Measurements from ENCODE around the gene SEMA3B. TPM values are rescaled to one million over a fixed set of nuclear protein-coding genes. Genes with fewer than 3 reads are reported as not detected.

The SEMA3B gene
- total and polyA plus RNA-seq, 2 donors (not counting 3 experiments of a cell fraction or from before 2014, with no cell fraction given), result 1.2 to 1.5 TPM

DNA sequence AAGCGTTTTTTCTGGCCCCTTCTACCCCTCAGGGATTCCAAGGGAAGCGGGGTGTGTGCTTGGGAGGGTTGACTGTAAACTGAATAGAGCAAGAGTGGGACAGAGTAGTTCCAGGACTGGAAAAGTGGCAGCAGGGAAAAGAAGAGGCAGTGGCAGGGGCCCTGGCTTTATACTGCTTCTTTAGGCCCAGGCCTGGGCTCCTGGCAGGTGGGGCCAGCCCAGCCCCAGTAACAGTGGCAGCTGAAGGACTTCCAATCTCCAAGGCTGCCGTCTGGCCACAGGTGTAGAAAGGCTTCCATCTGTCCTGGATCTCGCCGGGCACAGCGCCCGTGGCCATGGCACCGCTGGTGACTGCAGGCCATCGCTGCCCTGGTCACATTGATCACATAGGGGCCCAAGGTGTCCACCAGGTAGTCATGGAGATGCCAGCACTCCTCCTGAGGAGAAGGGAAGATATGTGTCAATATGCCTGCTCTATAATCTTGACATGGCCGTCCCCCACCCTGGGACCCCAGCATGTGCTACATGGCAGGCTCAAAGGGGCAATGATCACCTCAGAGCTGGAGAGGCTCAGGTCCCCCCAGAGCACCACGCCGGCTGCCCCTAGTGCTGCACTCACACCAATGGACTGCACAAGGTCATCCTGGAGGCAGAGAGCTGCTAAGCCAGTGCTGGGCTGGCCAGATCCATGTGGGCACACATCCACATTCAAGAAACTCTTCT lies 24.3 kb downstream of the SEMA3B start:
- Histone ChIP-seq H4K20me1 (replicated peaks; ENCODE audit: control insufficient read depth, extremely low read depth, insufficient read depth, low read length) (no peaks in the 10 kb centered on the region), H3K4me3 (replicated peaks in 1 of 3; ENCODE audit: insufficient read depth in 1 of 3, low read depth in 1 of 3, low read length in 3 of 3) (no peak overlapping the region), H3K4me1 (ENCODE audit: control insufficient read depth, extremely low read depth, insufficient read depth, low read length) (peaks cover 14% of the 10 kb centered on the region), H3K9me1 (replicated peaks; ENCODE audit: control insufficient read depth, extremely low read depth, insufficient read depth, low read length) (no peaks in the 10 kb centered on the region), H3K9ac (replicated peaks; ENCODE audit: extremely low read depth, insufficient read depth, low read length) (peak overlapping the region; percentile 16), H3K27ac (ENCODE audit: insufficient read depth, low read depth, low read length) (peak overlapping the region; percentile 4), H3K4me2 (ENCODE audit: insufficient read depth, low read length) (peak overlapping the region; percentile 26), H2AFZ (ENCODE audit: low read depth, low read length) (peak overlapping the region; percentile 47), H3K36me3 (ENCODE audit: control insufficient read depth in 2 of 2, extremely low read depth in 1 of 2, insufficient read depth in 2 of 2, low read length in 2 of 2) (peaks cover 1 to 19% of the 10 kb centered on the region in 2 experiments), H3K9me3 (replicated peaks; ENCODE audit: control insufficient read depth, insufficient read depth, low read length) (no peaks in the 10 kb centered on the region), H3K79me2 (ENCODE audit: control insufficient read depth, insufficient read depth, low read length) (peaks cover 27% of the 10 kb centered on the region), H3K27me3 (ENCODE audit: control insufficient read depth in 2 of 2, insufficient read depth in 2 of 2, low read length in 2 of 2) (no peaks in the 10 kb centered on the region)
- CTCF ChIA-PET, result interaction anchor here (2.4 kb wide), 1 partner anchor 31 kb away, joined by 18 read pairs; no protein-coding TSS in a partner anchor
- dilution Hi-C loops (cut with MboI; ENCODE audit: extremely low pct_ligation_motif_present, low sequenced_read_pairs) (no loop called here), intact Hi-C loops (cut with micrococcal nuclease) (no loop called here)
- FAIRE-seq (no peak), DNase-seq (ENCODE audit: low read depth, low spot score) (no peak)
- no peak for TF ChIP-seq FOS (IDR thresholded peaks at IDR 0.05; ENCODE audit: borderline replicate concordance, insufficient read depth, low read length)
- TF ChIP-seq JUN (IDR thresholded peaks at IDR 0.05; ENCODE audit: borderline replicate concordance, insufficient read depth, insufficient read length, low read depth), result no peak
- TF ChIP-seq MYC (IDR thresholded peaks at IDR 0.05; ENCODE audit: low read depth, low read length), result no peak
- TF ChIP-seq, protein P1, sequence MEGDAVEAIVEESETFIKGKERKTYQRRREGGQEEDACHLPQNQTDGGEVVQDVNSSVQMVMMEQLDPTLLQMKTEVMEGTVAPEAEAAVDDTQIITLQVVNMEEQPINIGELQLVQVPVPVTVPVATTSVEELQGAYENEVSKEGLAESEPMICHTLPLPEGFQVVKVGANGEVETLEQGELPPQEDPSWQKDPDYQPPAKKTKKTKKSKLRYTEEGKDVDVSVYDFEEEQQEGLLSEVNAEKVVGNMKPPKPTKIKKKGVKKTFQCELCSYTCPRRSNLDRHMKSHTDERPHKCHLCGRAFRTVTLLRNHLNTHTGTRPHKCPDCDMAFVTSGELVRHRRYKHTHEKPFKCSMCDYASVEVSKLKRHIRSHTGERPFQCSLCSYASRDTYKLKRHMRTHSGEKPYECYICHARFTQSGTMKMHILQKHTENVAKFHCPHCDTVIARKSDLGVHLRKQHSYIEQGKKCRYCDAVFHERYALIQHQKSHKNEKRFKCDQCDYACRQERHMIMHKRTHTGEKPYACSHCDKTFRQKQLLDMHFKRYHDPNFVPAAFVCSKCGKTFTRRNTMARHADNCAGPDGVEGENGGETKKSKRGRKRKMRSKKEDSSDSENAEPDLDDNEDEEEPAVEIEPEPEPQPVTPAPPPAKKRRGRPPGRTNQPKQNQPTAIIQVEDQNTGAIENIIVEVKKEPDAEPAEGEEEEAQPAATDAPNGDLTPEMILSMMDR (IDR thresholded peaks at IDR 0.05; ENCODE audit: extremely low read depth in 1 of 2, insufficient read depth in 1 of 2, low read depth in 1 of 2, low read length in 2 of 2), result no peak
- TF ChIP-seq EZH2 (IDR thresholded peaks at IDR 0.05; ENCODE audit: borderline replicate concordance, low read depth, low read length, severe bottlenecking), result no peak
- no peak for TF ChIP-seq POLR2A (IDR thresholded peaks at IDR 0.05; ENCODE audit: low read depth, low read length)
- TF ChIP-seq POLR2AphosphoS5 (IDR thresholded peaks at IDR 0.05; ENCODE audit: insufficient read depth, low read depth, low read length), result no peak
- TF ChIP-seq GATA2 (IDR thresholded peaks at IDR 0.05; ENCODE audit: insufficient read depth, insufficient read length, low read depth, low read length), result no peak
- TF ChIP-seq, protein P2, sequence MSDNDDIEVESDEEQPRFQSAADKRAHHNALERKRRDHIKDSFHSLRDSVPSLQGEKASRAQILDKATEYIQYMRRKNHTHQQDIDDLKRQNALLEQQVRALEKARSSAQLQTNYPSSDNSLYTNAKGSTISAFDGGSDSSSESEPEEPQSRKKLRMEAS (IDR thresholded peaks at IDR 0.05; ENCODE audit: insufficient read depth, insufficient read length), result no peak
- POLR2A ChIA-PET, result no interaction called here
- no TSS peak for BruUV-seq (replicated peaks)
